Measurements from ENCODE around the gene CDON. TPM values are rescaled to one million over a fixed set of nuclear protein-coding genes. Genes with fewer than 3 reads are reported as not detected.

Gene CDON
- total RNA-seq, 1 experiment from 2014 or later = 17.2 TPM

DNA sequence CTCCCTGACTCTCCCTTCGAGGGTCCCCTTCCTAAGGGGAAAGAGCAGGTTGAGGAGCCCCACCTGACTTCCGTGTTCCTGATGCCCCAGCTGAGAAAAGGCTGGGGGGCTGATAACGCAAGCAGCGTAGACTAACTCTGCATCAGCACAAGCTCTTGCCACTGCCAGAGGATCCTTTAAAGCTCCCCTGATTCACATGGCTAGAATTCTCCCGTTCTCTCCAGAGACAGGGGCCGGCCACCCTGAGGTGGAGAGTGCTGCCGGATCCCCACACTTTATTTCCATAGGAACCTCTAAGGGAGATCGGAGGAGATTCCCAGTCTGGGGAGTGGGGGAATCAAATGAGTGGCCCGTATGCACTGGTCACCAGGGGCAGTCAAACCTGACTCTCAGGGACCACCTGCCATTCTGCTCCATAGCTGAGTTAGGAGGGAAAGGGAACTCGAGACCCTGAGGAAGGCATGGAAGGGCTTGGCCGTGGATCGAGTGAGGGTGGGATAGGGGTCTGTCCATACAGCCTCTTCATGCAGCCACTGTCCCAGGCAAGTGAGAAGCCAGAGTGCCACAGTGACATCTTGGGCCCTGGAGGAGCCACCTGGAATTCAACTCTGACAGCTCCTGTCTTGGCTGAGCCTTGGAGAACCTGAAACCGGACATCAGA lies 118.2 kb downstream of the CDON start:
- no peak overlapping the region for H3K56ac ChIP-seq (ENCODE audit: insufficient read length, low read depth, low read length)
- TF ChIP-seq CTCF (conservative IDR thresholded peaks at IDR 0.05) = no peak
- Mint-ChIP-seq H3K4me1 (peaks cover 14 to 21% of the 10 kb centered on the region in 2 experiments), H3K36me3 (ENCODE audit: insufficient read depth in 1 of 3, low read depth in 3 of 3) (no peaks in the 10 kb centered on the region; a peak in 1 of 7 replicates), H3K27me3 (ENCODE audit: low read depth) (no peaks in the 10 kb centered on the region), H3K4me3 (no peak overlapping the region), H3K9me3 (no peaks in the 10 kb centered on the region), H3K27ac (no peak overlapping the region)
- no peak overlapping the region for H4K91ac ChIP-seq (ENCODE audit: insufficient read length, low read depth, low read length)
- H3K79me2 ChIP-seq (ENCODE audit: insufficient read depth, low read length) = no peaks in the 10 kb centered on the region
- H3K23ac ChIP-seq (ENCODE audit: insufficient read length, low read depth, low read length) = no peak overlapping the region
- H4K20me1 ChIP-seq (ENCODE audit: control insufficient read depth, insufficient read depth, insufficient read length) = no peaks in the 10 kb centered on the region
- no peak overlapping the region for H2BK20ac ChIP-seq (ENCODE audit: low read depth, low read length, poor library complexity, severe bottlenecking)
- no peaks in the 10 kb centered on the region for H3K9me3 ChIP-seq (ENCODE audit: control insufficient read depth, low read depth, low read length)
- H3K4me2 ChIP-seq (ENCODE audit: insufficient read depth, insufficient read length, low read length) = no peak overlapping the region
- no peak overlapping the region for H3K14ac ChIP-seq (ENCODE audit: insufficient read depth, low read length)
- H2AK5ac ChIP-seq (ENCODE audit: insufficient read length, low read length) = no peak overlapping the region
- no peak overlapping the region for H3K27ac ChIP-seq (ENCODE audit: insufficient read length, low read depth, low read length)
- H3K18ac ChIP-seq (ENCODE audit: insufficient read length, low read depth, low read length) = no peak overlapping the region
- H3K4me1 ChIP-seq (ENCODE audit: insufficient read depth, low read length) = peaks cover 3% of the 10 kb centered on the region; the same call in 1 of the 2 replicates
- no peak overlapping the region for H2BK5ac ChIP-seq (ENCODE audit: insufficient read length, low read length)
- H3T11ph ChIP-seq (ENCODE audit: low read length) = no peak overlapping the region
- no peak overlapping the region for H2BK120ac ChIP-seq (ENCODE audit: low read depth, low read length, poor library complexity, severe bottlenecking)
- no peaks in the 10 kb centered on the region for H3K79me1 ChIP-seq (ENCODE audit: insufficient read depth, low read depth, low read length, poor library complexity, severe bottlenecking)
- DNase-seq = no peak
- no peak overlapping the region for H4K8ac ChIP-seq (replicated peaks; ENCODE audit: insufficient read length, low read depth, low read length)
- no peaks in the 10 kb centered on the region for H3K27me3 ChIP-seq (ENCODE audit: insufficient read depth, low read length)
- no peaks in the 10 kb centered on the region for H3K23me2 ChIP-seq (ENCODE audit: insufficient read length, low read depth, low read length, poor library complexity, severe bottlenecking)
- WGBS (ENCODE audit: extremely low coverage, insufficient read length, low lambda C conversion rate) = no CpG with 5 or more reads among the region's 13 CpGs
- H2BK12ac ChIP-seq (ENCODE audit: insufficient read length, low read depth, low read length) = no peak overlapping the region
- no peak overlapping the region for H4K5ac ChIP-seq (ENCODE audit: insufficient read length, low read depth, low read length)
- no peak overlapping the region for H3K9ac ChIP-seq (ENCODE audit: extremely low read depth, insufficient read length, low read length)
- no peak overlapping the region for H2BK15ac ChIP-seq (ENCODE audit: low read depth, low read length)
- no peak overlapping the region for H2AFZ ChIP-seq (ENCODE audit: low read length)
- H3K4ac ChIP-seq (ENCODE audit: low read depth, low read length) = no peak overlapping the region

Measured in H9 (cell line).